ENCODE measurements around the gene FLAD1.

FLAD1 gene

GRCh38 chr1:154953611-154954038 is 29.5 kb upstream of the FLAD1 start:
- H3K9me3 ChIP-seq (ENCODE audit: insufficient read depth, low read length): no peaks in the 10 kb centered on the region
- peaks cover under 1% of the 10 kb centered on the region for H3K36me3 ChIP-seq (replicated peaks; ENCODE audit: low read depth, low read length)
- H2AFZ ChIP-seq (ENCODE audit: low read depth, low read length): no peak overlapping the region
- H3K79me2 ChIP-seq (ENCODE audit: low read length): no peaks in the 10 kb centered on the region
- TF ChIP-seq CTCF (IDR thresholded peaks at IDR 0.05; ENCODE audit: low read depth, low read length) (no peak), EZH2phosphoT487 (IDR thresholded peaks at IDR 0.05; ENCODE audit: low read depth) (no peak)
- no peaks in the 10 kb centered on the region for H3K27me3 ChIP-seq (ENCODE audit: low read depth, low read length)
- peaks cover 28% of the 10 kb centered on the region for H3K4me1 ChIP-seq (ENCODE audit: low read length)
- no peak overlapping the region for H3K9ac ChIP-seq (ENCODE audit: low read length)
- no peaks in the 10 kb centered on the region for H4K20me1 ChIP-seq (ENCODE audit: insufficient read depth, low read length)
- H3K4me2 ChIP-seq (ENCODE audit: low read length): no peak overlapping the region
- no peak overlapping the region for H3K4me3 ChIP-seq (ENCODE audit: low read length)
- H3K27ac ChIP-seq (ENCODE audit: low read length): no peak overlapping the region

DNA sequence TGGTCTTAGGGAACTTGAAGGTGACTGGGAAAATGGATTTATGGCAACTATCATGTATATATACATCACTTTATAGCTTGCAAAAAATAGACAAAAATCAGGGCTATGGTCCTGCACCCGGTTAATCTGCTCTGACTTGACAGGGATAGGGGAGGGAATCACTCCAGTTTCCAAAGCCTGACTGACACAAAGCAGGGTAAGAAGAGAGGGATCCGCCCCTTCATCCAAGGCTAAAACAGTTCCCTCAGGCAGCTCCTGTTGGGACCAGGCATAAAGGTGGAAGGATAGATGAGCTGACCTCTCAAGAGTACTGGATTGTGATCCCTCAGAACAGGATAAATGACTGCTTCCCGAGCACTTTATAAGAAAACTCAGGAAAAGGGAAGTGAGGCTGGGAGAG is 28.6 kb upstream of the FLAD1 start:
- Histone ChIP-seq H3K27me3 (ENCODE audit: low read depth, low read length) (no peaks in the 10 kb centered on the region), H3K79me2 (ENCODE audit: low read length) (peaks cover 4% of the 10 kb centered on the region; the same call in 1 of the 2 replicates), H3K4me1 (ENCODE audit: low read length) (peaks cover 26% of the 10 kb centered on the region), H4K20me1 (ENCODE audit: insufficient read depth, low read length) (no peaks in the 10 kb centered on the region), H3K4me3 (ENCODE audit: low read length) (no peak overlapping the region), H3K4me2 (ENCODE audit: low read length) (no peak overlapping the region), H2AFZ (ENCODE audit: low read depth, low read length) (no peak overlapping the region), H3K27ac (ENCODE audit: low read length) (no peak overlapping the region), H3K9ac (ENCODE audit: low read length) (no peak overlapping the region), H3K36me3 (replicated peaks; ENCODE audit: low read depth, low read length) (peaks cover 10% of the 10 kb centered on the region), H3K9me3 (ENCODE audit: insufficient read depth, low read length) (no peaks in the 10 kb centered on the region)
- TF ChIP-seq CTCF (IDR thresholded peaks at IDR 0.05; ENCODE audit: low read depth, low read length) (no peak), EZH2phosphoT487 (IDR thresholded peaks at IDR 0.05; ENCODE audit: low read depth) (no peak)

DNA sequence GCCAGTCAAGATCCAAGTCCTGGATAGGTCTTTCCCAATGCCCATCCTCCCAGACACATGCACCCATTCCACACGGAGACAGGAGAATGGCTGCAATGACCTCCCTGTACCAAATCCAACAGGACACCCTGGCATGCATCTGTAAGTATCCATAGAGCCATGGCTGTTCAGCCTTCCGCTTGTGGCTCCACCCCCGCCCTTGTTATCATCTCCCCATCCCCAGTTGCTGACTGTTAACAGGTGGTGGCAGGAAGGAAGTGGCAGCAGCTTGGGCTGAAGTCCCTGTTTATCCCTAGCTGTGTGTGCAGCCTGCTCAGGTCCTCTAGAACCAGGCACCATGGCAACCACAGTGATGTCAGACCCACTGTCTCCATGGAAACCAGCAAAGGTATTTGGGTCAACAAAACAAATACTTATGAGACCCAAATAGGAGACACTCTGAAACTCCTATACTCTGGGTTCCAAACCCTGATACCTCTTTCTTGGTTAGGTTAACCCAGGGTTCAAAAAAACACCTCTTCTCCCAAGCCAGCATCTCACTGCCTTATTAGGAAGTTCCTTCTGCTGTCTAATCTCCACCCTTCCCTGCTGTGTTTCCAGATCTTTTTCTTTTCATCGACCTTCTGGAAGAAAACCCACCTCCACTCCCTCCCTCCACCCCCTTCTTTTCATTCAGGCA is 28.0 kb upstream of the FLAD1 start:
- peak overlapping the region; percentile 79 for H3K4me3 ChIP-seq (ENCODE audit: low read length)
- peak overlapping the region; percentile 82 for H3K4me2 ChIP-seq (ENCODE audit: low read length)
- H3K79me2 ChIP-seq (ENCODE audit: low read length): peaks cover 6% of the 10 kb centered on the region; the same call in 1 of the 2 replicates
- peak overlapping the region; percentile 25; the same call in 1 of the 2 replicates for H3K27ac ChIP-seq (ENCODE audit: low read length)
- no peaks in the 10 kb centered on the region for H4K20me1 ChIP-seq (ENCODE audit: insufficient read depth, low read length)
- no peaks in the 10 kb centered on the region for H3K9me3 ChIP-seq (ENCODE audit: insufficient read depth, low read length)
- H3K9ac ChIP-seq (ENCODE audit: low read length): peak overlapping the region; percentile 60
- peak overlapping the region; percentile 58; the same call in 1 of the 2 replicates for H2AFZ ChIP-seq (ENCODE audit: low read depth, low read length)
- peaks cover 11% of the 10 kb centered on the region for H3K36me3 ChIP-seq (replicated peaks; ENCODE audit: low read depth, low read length)
- H3K27me3 ChIP-seq (ENCODE audit: low read depth, low read length): no peaks in the 10 kb centered on the region
- no peak for TF ChIP-seq CTCF (IDR thresholded peaks at IDR 0.05; ENCODE audit: low read depth, low read length)
- no peak for TF ChIP-seq EZH2phosphoT487 (IDR thresholded peaks at IDR 0.05; ENCODE audit: low read depth)
- H3K4me1 ChIP-seq (ENCODE audit: low read length): peaks cover 26% of the 10 kb centered on the region

DNA sequence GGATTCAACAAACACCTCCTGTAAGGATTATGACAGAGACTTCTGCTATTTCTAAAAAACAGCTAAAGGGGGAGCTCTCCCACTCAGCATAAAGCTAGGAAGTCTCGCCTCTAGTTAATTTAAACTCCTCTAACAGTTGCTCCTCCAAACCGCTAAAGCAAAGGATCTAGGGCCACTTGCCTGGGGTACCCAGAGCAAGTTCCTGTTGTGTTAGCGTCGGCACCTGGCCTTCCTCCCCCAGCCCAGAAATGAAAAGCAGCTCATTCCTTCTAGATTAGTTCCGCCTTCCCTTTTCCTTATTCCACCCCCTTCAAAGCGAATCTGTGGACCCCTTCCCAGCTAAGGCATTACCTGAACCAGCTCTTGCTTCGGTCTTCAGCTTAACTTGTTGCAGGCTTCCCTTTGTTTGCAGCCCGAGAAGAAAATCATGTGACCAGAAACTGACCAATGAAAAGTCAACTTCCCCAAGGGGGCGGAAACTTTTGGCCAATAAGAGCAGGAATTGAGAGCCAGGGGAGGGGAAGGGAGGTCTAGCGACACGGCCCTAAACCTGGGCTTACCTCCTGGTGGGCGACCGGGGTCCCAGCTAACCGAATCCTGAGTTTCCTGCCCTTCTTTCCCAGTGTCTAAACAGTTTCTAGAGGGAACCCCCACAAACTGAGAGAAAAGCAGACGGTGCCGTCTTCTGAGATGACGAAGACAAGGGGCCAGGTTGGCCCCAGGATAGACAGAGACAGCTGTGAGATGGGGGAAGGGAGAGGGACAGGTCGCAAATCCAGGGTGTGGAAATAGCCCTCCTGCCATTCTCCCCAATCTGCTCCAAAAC is 27.2 kb upstream of the FLAD1 start, which contains the start of gene PBXIP1:
Gene PBXIP1, minus strand, starts transcription at position 382 of the 826 bp plus-strand sequence. CDS start 2,378 bp downstream, outside the sequence.
- peak within 1 kb of the TSS; percentile 79 for H3K4me3 ChIP-seq (ENCODE audit: low read length)
- H2AFZ ChIP-seq (ENCODE audit: low read depth, low read length): peak within 1 kb of the TSS; percentile 58
- H4K20me1 ChIP-seq (ENCODE audit: insufficient read depth, low read length): peaks cover 5% of the 10 kb centered on the region; the same call in 1 of the 2 replicates
- H3K27me3 ChIP-seq (ENCODE audit: low read depth, low read length): no peaks in the 10 kb centered on the region
- H3K4me2 ChIP-seq (ENCODE audit: low read length): peak within 1 kb of the TSS; percentile 82
- H3K79me2 ChIP-seq (ENCODE audit: low read length): peaks cover 13% of the 10 kb centered on the region
- peaks cover 31% of the 10 kb centered on the region for H3K4me1 ChIP-seq (ENCODE audit: low read length)
- TF ChIP-seq EZH2phosphoT487 (IDR thresholded peaks at IDR 0.05; ENCODE audit: low read depth) (no peak), CTCF (IDR thresholded peaks at IDR 0.05; ENCODE audit: low read depth, low read length) (peak; percentile 55)
- H3K9me3 ChIP-seq (ENCODE audit: insufficient read depth, low read length): no peaks in the 10 kb centered on the region
- H3K27ac ChIP-seq (ENCODE audit: low read length): peak within 1 kb of the TSS; percentile 25
- H3K9ac ChIP-seq (ENCODE audit: low read length): peak within 1 kb of the TSS; percentile 60
- peaks cover 11% of the 10 kb centered on the region for H3K36me3 ChIP-seq (replicated peaks; ENCODE audit: low read depth, low read length)
